Uterus (tissue), 2 donors: ENCODE data around the gene TPPP.

Experiments used
- POLR2A ChIP-seq, 2 donors: fragments of 450-650 bp; IDR thresholded peaks; one replicate each; pipeline ENCODE4 v1.6.1; 2016; ENCODE audit warnings: antibody characterized with exemption in 2 of 2, mild to moderate bottlenecking in 1 of 2, moderate library complexity in 1 of 2
- TF ChIP-seq, protein P1 (sequence below), 4 experiments: fragments of 200-600 bp in 2 of 4; fragments of 450-650 bp in 2 of 4; sonication (generic) in 2 of 4; IDR thresholded peaks; one replicate each; pipeline ENCODE4 v1.5.1; 2016 to 2019; ENCODE audit warnings: antibody characterized with exemption in 4 of 4, mild to moderate bottlenecking in 2 of 4, moderate library complexity in 1 of 4

DNA sequence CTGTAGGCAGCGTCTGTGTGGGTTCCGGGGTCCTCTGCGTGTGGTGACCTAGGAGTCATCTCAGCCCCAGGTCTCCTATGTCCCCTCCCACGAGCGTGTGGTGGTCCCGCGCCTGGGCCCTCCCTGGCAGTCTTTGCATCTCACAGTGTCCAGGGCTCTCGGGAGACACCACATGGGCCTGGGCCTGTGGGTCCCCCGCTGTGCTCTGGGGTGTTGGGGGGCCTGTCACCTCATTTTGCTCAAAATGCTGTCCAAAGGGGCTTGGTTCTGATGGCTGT, 54.0 kb downstream of the TPPP start:
- TF ChIP-seq, protein P1, sequence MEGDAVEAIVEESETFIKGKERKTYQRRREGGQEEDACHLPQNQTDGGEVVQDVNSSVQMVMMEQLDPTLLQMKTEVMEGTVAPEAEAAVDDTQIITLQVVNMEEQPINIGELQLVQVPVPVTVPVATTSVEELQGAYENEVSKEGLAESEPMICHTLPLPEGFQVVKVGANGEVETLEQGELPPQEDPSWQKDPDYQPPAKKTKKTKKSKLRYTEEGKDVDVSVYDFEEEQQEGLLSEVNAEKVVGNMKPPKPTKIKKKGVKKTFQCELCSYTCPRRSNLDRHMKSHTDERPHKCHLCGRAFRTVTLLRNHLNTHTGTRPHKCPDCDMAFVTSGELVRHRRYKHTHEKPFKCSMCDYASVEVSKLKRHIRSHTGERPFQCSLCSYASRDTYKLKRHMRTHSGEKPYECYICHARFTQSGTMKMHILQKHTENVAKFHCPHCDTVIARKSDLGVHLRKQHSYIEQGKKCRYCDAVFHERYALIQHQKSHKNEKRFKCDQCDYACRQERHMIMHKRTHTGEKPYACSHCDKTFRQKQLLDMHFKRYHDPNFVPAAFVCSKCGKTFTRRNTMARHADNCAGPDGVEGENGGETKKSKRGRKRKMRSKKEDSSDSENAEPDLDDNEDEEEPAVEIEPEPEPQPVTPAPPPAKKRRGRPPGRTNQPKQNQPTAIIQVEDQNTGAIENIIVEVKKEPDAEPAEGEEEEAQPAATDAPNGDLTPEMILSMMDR (IDR thresholded peaks at IDR 0.05), result no peak
- no peak for TF ChIP-seq POLR2A (IDR thresholded peaks at IDR 0.05)
